A673 (cell line): ENCODE data around the gene GDF10. TPM values are rescaled to one million over a fixed set of nuclear protein-coding genes. Genes with fewer than 3 reads are reported as not detected.

Source experiments
- BruUV-seq: library from RNA; stranded (reverse); fragments of 400-500 nt; replicated peaks from 2 replicates; lab custom pipeline; 2021; lab: Mats Ljungman, UMichigan
- CTCF ChIA-PET: fragments of 300-600 bp; sonication (Branson Sonifier 250); formaldehyde crosslinking; loops from one replicate; lab custom pipeline; 2022; ENCODE audit warnings: antibody characterized with exemption; lab: Charles Lee
- POLR2A ChIA-PET: fragments of 300-600 bp; sonication (Branson Sonifier 250); formaldehyde crosslinking; loops from one replicate; lab custom pipeline; 2022; ENCODE audit warnings: antibody characterized with exemption; ENCODE audit not compliant: low non-redundant PET; lab: Charles Lee
- DNase-seq: peaks from one replicate; pipeline ENCODE4 v3.0.0-alpha.2; 2015; ENCODE audit warnings: low spot score
- H3K27ac ChIP-seq: fragments of 200-600 bp; sonication (generic); 2 replicates; pipeline ENCODE4 v1.5.1; 2016; ENCODE audit warnings: mixed run types, low read depth, mild to moderate bottlenecking, mixed read lengths, antibody characterized with exemption, low read length; ENCODE audit not compliant: poor library complexity, severe bottlenecking
- H3K27me3 ChIP-seq: fragments of 200-600 bp; sonication (generic); replicated peaks from 2 replicates; pipeline ENCODE4 v1.6.1; 2017; ENCODE audit warnings: mixed run types, low read depth, mild to moderate bottlenecking, mixed read lengths, antibody characterized with exemption, low read length; ENCODE audit not compliant: insufficient read depth, poor library complexity
- H3K36me3 ChIP-seq: fragments of 200-600 bp; sonication (generic); 2 replicates; pipeline ENCODE4 v1.6.1; 2016; ENCODE audit warnings: mixed run types, mild to moderate bottlenecking, mixed read lengths, antibody characterized with exemption, low read length; ENCODE audit not compliant: insufficient read depth, poor library complexity, severe bottlenecking
- H3K4me1 ChIP-seq: fragments of 200-600 bp; sonication (generic); 2 replicates; pipeline ENCODE4 v1.6.1; 2017; ENCODE audit warnings: mixed run types, mild to moderate bottlenecking, mixed read lengths, antibody characterized with exemption, low read length; ENCODE audit not compliant: insufficient read depth, poor library complexity, severe bottlenecking
- H3K4me3 ChIP-seq: fragments of 200-600 bp; sonication (generic); 2 replicates; pipeline ENCODE4 v1.5.1; 2016; ENCODE audit warnings: low read depth, mixed run types, mild to moderate bottlenecking, mixed read lengths, low read length; ENCODE audit not compliant: poor library complexity, severe bottlenecking
- H3K9me3 ChIP-seq: fragments of 200-600 bp; sonication (generic); 2 replicates; pipeline ENCODE4 v1.6.1; 2016; ENCODE audit warnings: mixed run types, low read depth, mild to moderate bottlenecking, mixed read lengths, antibody characterized with exemption, low read length; ENCODE audit not compliant: poor library complexity, severe bottlenecking
- EZH2 ChIP-seq: fragments of 200-600 bp; sonication (generic); IDR thresholded peaks from 2 replicates; pipeline ENCODE4 v1.6.1; 2017; ENCODE audit warnings: borderline replicate concordance, low read depth, mild to moderate bottlenecking, mixed read lengths, antibody characterized with exemption, low read length; ENCODE audit not compliant: poor library complexity, severe bottlenecking
- intact Hi-C: fragments of 100-400 bp; cut with micrococcal nuclease; formaldehyde crosslinking; loops from one replicate; pipeline ENCODE4 v1.10.0; 2022; ENCODE audit not compliant: unreplicated experiment
- total RNA-seq: library from RNA; stranded (reverse); gene quantifications from 2 replicates; pipeline ENCODE4 v1.2.3, GENCODE V29; 2021
- TF ChIP-seq, protein P1 (sequence below): fragments of 300-800, 200-600 bp; sonication (generic); conservative IDR thresholded peaks from 2 replicates; pipeline ENCODE4 v1.5.1; 2017; ENCODE audit warnings: low read depth, mild to moderate bottlenecking, antibody characterized with exemption, low read length, moderate library complexity, mixed read lengths

The GDF10 gene
- total RNA-seq, 1 experiment from 2014 or later = 0.45 TPM

- Histone ChIP-seq H3K36me3 (no peaks in the 10 kb centered on the region), H3K4me1 (no peaks in the 10 kb centered on the region), H3K9me3 (no peaks in the 10 kb centered on the region), H3K4me3 (no peak overlapping the region), H3K27me3 (no peaks in the 10 kb centered on the region), H3K27ac (no peak overlapping the region)
- no peak for DNase-seq
- ChIA-PET POLR2A (no interaction called here), CTCF (no interaction called here)
- no TSS peak for BruUV-seq
- intact Hi-C loops = no loop called here
- TF ChIP-seq, protein P1, sequence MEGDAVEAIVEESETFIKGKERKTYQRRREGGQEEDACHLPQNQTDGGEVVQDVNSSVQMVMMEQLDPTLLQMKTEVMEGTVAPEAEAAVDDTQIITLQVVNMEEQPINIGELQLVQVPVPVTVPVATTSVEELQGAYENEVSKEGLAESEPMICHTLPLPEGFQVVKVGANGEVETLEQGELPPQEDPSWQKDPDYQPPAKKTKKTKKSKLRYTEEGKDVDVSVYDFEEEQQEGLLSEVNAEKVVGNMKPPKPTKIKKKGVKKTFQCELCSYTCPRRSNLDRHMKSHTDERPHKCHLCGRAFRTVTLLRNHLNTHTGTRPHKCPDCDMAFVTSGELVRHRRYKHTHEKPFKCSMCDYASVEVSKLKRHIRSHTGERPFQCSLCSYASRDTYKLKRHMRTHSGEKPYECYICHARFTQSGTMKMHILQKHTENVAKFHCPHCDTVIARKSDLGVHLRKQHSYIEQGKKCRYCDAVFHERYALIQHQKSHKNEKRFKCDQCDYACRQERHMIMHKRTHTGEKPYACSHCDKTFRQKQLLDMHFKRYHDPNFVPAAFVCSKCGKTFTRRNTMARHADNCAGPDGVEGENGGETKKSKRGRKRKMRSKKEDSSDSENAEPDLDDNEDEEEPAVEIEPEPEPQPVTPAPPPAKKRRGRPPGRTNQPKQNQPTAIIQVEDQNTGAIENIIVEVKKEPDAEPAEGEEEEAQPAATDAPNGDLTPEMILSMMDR = no peak
- no peak for TF ChIP-seq EZH2
These were observed 46.2 kb upstream of the GDF10 start for GRCh38 chr10:47253651-47254375.

GRCh38 chr10:47254611-47255010 is 45.4 kb upstream of the GDF10 start:
- no TSS peak for BruUV-seq
- Histone ChIP-seq H3K4me3 (no peak overlapping the region), H3K4me1 (no peaks in the 10 kb centered on the region), H3K9me3 (no peaks in the 10 kb centered on the region), H3K36me3 (no peaks in the 10 kb centered on the region), H3K27me3 (no peaks in the 10 kb centered on the region), H3K27ac (no peak overlapping the region)
- ChIA-PET POLR2A (no interaction called here), CTCF (no interaction called here)
- intact Hi-C loops = no loop called here
- TF ChIP-seq, protein P1 = no peak
- no peak for TF ChIP-seq EZH2
- no peak for DNase-seq

DNA sequence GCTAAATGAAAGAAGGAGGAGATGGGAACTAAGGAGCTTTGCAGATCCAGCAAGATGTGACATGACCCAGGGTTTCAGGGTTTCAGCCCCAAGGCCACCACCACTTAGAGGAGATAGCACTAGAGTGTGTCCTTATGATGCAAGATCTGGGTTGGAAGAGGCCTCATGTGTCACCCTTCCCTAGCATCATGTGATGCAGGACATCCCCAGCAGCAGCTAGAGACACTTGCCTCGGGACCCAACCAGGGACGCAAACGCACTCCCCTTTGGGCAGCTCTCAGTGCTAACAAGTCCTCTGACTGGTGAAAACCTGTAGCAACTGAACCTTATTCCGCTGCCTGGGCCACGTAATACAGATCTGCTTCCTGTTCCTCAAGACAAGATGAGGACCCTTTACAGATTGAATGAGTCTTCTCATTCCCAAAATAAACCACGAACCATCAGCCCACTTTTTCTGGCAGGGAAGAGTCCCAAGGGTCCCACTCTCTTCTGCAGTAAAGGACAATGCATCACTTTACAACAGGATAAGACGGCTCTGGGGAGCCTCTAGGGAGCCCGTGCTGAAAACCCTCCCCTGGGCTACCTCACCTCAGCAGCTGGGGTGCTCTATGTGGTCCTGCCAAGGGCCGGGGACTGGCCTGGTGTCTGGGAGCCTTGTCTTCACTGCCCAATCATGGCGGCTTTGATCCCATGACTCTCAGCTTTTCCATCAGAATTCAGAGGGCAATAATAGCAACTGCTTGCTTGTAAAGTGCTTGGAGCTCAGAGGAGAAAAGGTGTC is 44.8 kb upstream of the GDF10 start:
- Histone ChIP-seq H3K27me3 (no peaks in the 10 kb centered on the region), H3K27ac (no peak overlapping the region), H3K4me3 (no peak overlapping the region), H3K36me3 (no peaks in the 10 kb centered on the region), H3K4me1 (no peaks in the 10 kb centered on the region), H3K9me3 (no peaks in the 10 kb centered on the region)
- POLR2A ChIA-PET = no interaction called here
- no peak for DNase-seq
- intact Hi-C loops = no loop called here
- CTCF ChIA-PET = no interaction called here
- BruUV-seq = no TSS peak
- TF ChIP-seq, protein P1 = no peak
- no peak for TF ChIP-seq EZH2
